Neuronal stem cell (in vitro differentiated cells): Measurements from ENCODE around the gene MEGF6.

Experiments
- DNase-seq: peaks from one replicate; pipeline ENCODE4 v3.0.0-alpha.2; 2013; ENCODE audit warnings: low spot score
- H2AFZ ChIP-seq: one replicate; pipeline ENCODE4 v1.6.1; 2013; ENCODE audit warnings: mild to moderate bottlenecking, low read length, inconsistent platforms
- H2AK5ac ChIP-seq: 2 replicates; pipeline ENCODE4 v1.6.1; 2013; ENCODE audit warnings: low read depth, mild to moderate bottlenecking, inconsistent platforms, low read length, moderate library complexity, mixed read lengths
- H2BK120ac ChIP-seq: 2 replicates; pipeline ENCODE4 v1.6.1; 2013; ENCODE audit warnings: low read depth, mild to moderate bottlenecking, inconsistent platforms, low read length, moderate library complexity, mixed read lengths
- H2BK12ac ChIP-seq: one replicate; pipeline ENCODE4 v1.6.1; 2013; ENCODE audit warnings: low read length, inconsistent platforms
- H2BK15ac ChIP-seq: 2 replicates; pipeline ENCODE4 v1.6.1; 2013; ENCODE audit warnings: mild to moderate bottlenecking, low read length, inconsistent platforms, mixed read lengths
- H2BK5ac ChIP-seq: one replicate; pipeline ENCODE4 v1.6.1; 2013; ENCODE audit warnings: inconsistent platforms, mild to moderate bottlenecking, low read length, moderate library complexity
- H3K14ac ChIP-seq: one replicate; pipeline ENCODE4 v1.6.1; 2013; ENCODE audit warnings: low read length, inconsistent platforms
- H3K18ac ChIP-seq: 2 replicates; pipeline ENCODE4 v1.6.1; 2013; ENCODE audit warnings: low read length, inconsistent platforms
- H3K23ac ChIP-seq: 2 replicates; pipeline ENCODE4 v1.6.1; 2013; ENCODE audit warnings: low read depth, mild to moderate bottlenecking, mixed read lengths, low read length, inconsistent platforms; ENCODE audit not compliant: poor library complexity
- H3K27ac ChIP-seq: replicated peaks from 3 replicates; pipeline ENCODE4 v1.5.1; 2013; ENCODE audit warnings: low read length, inconsistent platforms
- H3K27me3 ChIP-seq, 3 experiments: 2 replicates each; pipeline ENCODE4 v1.6.1; 2013; ENCODE audit warnings: low read length in 3 of 3, mild to moderate bottlenecking in 2 of 3, inconsistent platforms in 1 of 3, low read depth in 1 of 3, mixed read lengths in 1 of 3, moderate library complexity in 1 of 3; ENCODE audit not compliant: control insufficient read depth in 3 of 3, insufficient read depth in 3 of 3
- H3K36me3 ChIP-seq, 2 donors: replicated peaks in 1 of 2; 2 replicates each; pipeline ENCODE4 v1.6.1; 2013; ENCODE audit warnings: low read length in 2 of 2; ENCODE audit not compliant: control insufficient read depth in 2 of 2, insufficient read depth in 2 of 2
- H3K4ac ChIP-seq: 2 replicates; pipeline ENCODE4 v1.6.1; 2013; ENCODE audit warnings: inconsistent platforms, mild to moderate bottlenecking, low read length, moderate library complexity
- H3K4me1 ChIP-seq, 2 donors: 1 replicate in 1 of 2; 2 replicates in 1 of 2; pipeline ENCODE4 v1.6.1; 2013; ENCODE audit warnings: low read length in 2 of 2, low read depth in 1 of 2; ENCODE audit not compliant: control insufficient read depth in 2 of 2, insufficient read depth in 1 of 2
- H3K4me2 ChIP-seq: one replicate; pipeline ENCODE4 v1.6.1; 2013; ENCODE audit warnings: mild to moderate bottlenecking, low read length, inconsistent platforms; ENCODE audit not compliant: insufficient read depth, poor library complexity, severe bottlenecking
- H3K4me3 ChIP-seq, 2 donors: 2 replicates each; pipeline ENCODE4 v1.5.1; 2013; ENCODE audit warnings: low read length in 2 of 2, mild to moderate bottlenecking in 2 of 2, inconsistent platforms in 1 of 2, moderate library complexity in 1 of 2
- H3K79me1 ChIP-seq: one replicate; pipeline ENCODE4 v1.6.1; 2013; ENCODE audit warnings: low read depth, mild to moderate bottlenecking, inconsistent platforms, low read length, moderate library complexity
- H3K9ac ChIP-seq: one replicate; pipeline ENCODE4 v1.6.1; 2013; ENCODE audit warnings: mild to moderate bottlenecking, low read depth, low read length, inconsistent platforms; ENCODE audit not compliant: poor library complexity
- H3K9me3 ChIP-seq, 2 donors: replicated peaks in 1 of 2; 2 replicates each; pipeline versions ENCODE3 to v1.6.1; 2013; ENCODE audit warnings: low read length in 2 of 2, mild to moderate bottlenecking in 2 of 2, inconsistent platforms in 1 of 2, low read depth in 1 of 2, mixed read lengths in 1 of 2, moderate library complexity in 1 of 2; ENCODE audit not compliant: control insufficient read depth in 2 of 2, insufficient read depth in 1 of 2
- H4K8ac ChIP-seq: one replicate; pipeline ENCODE4 v1.6.1; 2013; ENCODE audit warnings: low read depth, mild to moderate bottlenecking, inconsistent platforms, low read length, moderate library complexity
- H4K91ac ChIP-seq: one replicate; pipeline ENCODE4 v1.6.1; 2013; ENCODE audit warnings: low read length, low read depth, mild to moderate bottlenecking, inconsistent platforms; ENCODE audit not compliant: poor library complexity
- WGBS, 2 donors: extraction: QIAGEN DNeasy Blood & Tissue Kit; methylation state at CpG; one replicate each; pipeline ENCODE4 v1.1.7; 2013; ENCODE audit warnings: missing lambda C conversion rate in 2 of 2, mixed read lengths in 1 of 2; ENCODE audit not compliant: insufficient read length in 2 of 2, insufficient replicate concordance in 1 of 2; ENCODE audit errors: extremely low coverage in 2 of 2; 5-methylcytosine and 5-hydroxymethylcytosine counted together

MEGF6 gene

DNA sequence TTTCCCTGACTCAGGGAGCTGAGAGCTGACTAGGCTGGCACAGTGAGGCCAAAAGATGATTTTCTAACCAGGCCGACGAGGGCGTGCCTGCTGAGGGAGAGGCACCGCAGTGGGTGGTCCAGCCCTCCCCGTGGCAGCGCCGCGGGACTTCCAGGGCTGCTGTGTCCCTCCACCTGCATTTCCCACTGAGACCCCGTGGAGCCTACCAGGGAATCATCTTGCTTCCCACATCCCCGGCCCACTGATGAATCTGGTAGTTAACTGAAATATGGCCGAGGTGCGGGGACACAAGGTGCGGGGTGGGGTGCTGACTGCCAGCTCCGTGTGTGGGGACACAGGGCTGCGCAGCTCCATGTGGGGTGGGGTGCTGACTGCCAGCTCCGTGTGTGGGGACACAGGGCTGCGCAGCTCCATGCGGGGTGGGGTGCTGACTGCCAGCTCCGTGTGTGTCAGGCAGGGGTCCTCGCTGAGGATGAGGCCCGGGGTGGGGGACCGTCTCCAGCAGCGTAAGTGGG, 28.1 kb upstream of the MEGF6 start:
- H3K4me1 ChIP-seq, result peaks cover 0 to 3% of the 10 kb centered on the region in 2 donors
- no CpG with 5 or more reads among the region's 23 CpGs for WGBS, 2 donors
- no peak overlapping the region for H2AK5ac ChIP-seq
- H3K23ac ChIP-seq, result peak overlapping the region; percentile 18
- no peaks in the 10 kb centered on the region for H3K27me3 ChIP-seq
- H3K27ac ChIP-seq, result no peak overlapping the region
- no peak overlapping the region for H4K8ac ChIP-seq
- H2BK120ac ChIP-seq, result no peak overlapping the region
- H3K4me2 ChIP-seq, result peak overlapping the region; percentile 3
- peak overlapping the region; percentile 56 for H3K9ac ChIP-seq
- no peak overlapping the region for H2BK15ac ChIP-seq
- no peaks in the 10 kb centered on the region for H3K9me3 ChIP-seq
- no peak for DNase-seq
- H3K18ac ChIP-seq, result no peak overlapping the region
- no peak overlapping the region for H3K4me3 ChIP-seq
- peaks cover 22 to 62% of the 10 kb centered on the region in 2 donors for H3K36me3 ChIP-seq
- H2BK12ac ChIP-seq, result peak overlapping the region; percentile 14
- no peak overlapping the region for H3K4ac ChIP-seq
- H4K91ac ChIP-seq, result no peak overlapping the region
- no peak overlapping the region for H2BK5ac ChIP-seq
- H3K14ac ChIP-seq, result no peak overlapping the region
- H3K79me1 ChIP-seq, result no peaks in the 10 kb centered on the region
- H2AFZ ChIP-seq, result no peak overlapping the region

DNA sequence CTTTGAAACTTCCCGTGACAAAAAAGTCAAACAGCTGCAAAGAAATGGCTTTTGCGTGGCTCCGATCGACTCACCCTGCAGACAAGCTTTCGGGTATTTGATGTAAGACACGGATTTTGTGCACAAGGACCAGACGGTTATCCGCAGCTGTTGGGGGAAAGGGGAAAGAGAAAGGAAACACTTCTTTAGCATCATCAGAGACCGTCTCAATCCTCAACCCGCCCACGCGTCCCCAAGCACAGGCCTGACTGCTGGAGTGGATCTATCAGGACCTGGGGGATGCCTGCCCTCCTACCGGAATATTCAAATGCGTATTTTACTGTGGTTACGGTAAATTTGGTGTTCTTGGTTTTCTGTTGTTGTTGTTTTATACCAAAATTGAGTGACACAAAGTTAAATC, 27.4 kb upstream of the MEGF6 start:
- no CpG with 5 or more reads among the region's 15 CpGs for WGBS, 2 donors
- H3K36me3 ChIP-seq, result peaks cover 22 to 68% of the 10 kb centered on the region in 2 donors

DNA sequence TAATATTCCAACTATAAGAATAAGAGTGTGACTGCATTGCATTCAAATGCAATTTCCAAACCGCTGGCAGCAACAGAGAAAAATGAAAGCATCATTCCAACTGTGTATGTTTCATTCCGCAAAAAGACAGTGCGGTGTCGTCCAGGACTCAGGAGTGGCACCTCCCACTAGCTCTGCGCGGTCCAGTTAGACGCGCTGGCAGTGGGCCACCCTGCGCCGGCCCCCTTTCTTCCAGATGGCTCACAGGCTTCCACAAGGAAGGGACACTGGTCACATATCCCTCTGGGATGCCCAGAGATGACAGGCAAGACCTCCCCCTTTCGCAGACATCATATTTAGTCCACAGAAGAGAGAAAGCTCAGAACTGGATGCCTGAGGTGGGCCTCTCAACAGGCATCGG, 26.7 kb upstream of the MEGF6 start:
- no CpG with 5 or more reads among the region's 12 CpGs for WGBS, 2 donors
- Histone ChIP-seq H3K4me2 (no peak overlapping the region), H3K23ac (no peak overlapping the region), H3K18ac (no peak overlapping the region), H4K8ac (no peak overlapping the region), H3K4me3 (no peak overlapping the region), H2AFZ (no peak overlapping the region), H2BK12ac (no peak overlapping the region), H3K9ac (no peak overlapping the region), H3K27me3 (no peaks in the 10 kb centered on the region), H3K36me3 (peaks cover 21 to 73% of the 10 kb centered on the region in 2 donors), H2BK120ac (no peak overlapping the region), H3K27ac (no peak overlapping the region), H2AK5ac (no peak overlapping the region), H3K4ac (no peak overlapping the region), H4K91ac (no peak overlapping the region), H3K4me1 (no peaks in the 10 kb centered on the region), H3K14ac (no peak overlapping the region), H3K79me1 (no peaks in the 10 kb centered on the region), H2BK5ac (no peak overlapping the region), H3K9me3 (no peaks in the 10 kb centered on the region), H2BK15ac (no peak overlapping the region)
- DNase-seq, result no peak

More for the DNA sequence above, 27.4 kb upstream of the MEGF6 start:
- Histone ChIP-seq H3K27me3 (no peaks in the 10 kb centered on the region), H3K18ac (no peak overlapping the region), H2BK5ac (no peak overlapping the region), H2AFZ (no peak overlapping the region), H3K14ac (no peak overlapping the region), H4K91ac (no peak overlapping the region), H3K23ac (no peak overlapping the region), H3K27ac (no peak overlapping the region), H3K9me3 (no peaks in the 10 kb centered on the region), H3K4me1 (peaks cover 0 to 3% of the 10 kb centered on the region in 2 donors), H3K9ac (no peak overlapping the region), H3K4ac (no peak overlapping the region), H2BK120ac (no peak overlapping the region), H3K79me1 (no peaks in the 10 kb centered on the region), H2BK15ac (no peak overlapping the region), H2AK5ac (no peak overlapping the region), H4K8ac (no peak overlapping the region), H3K4me3 (no peak overlapping the region), H2BK12ac (no peak overlapping the region), H3K4me2 (no peak overlapping the region)
- DNase-seq, result no peak

DNA sequence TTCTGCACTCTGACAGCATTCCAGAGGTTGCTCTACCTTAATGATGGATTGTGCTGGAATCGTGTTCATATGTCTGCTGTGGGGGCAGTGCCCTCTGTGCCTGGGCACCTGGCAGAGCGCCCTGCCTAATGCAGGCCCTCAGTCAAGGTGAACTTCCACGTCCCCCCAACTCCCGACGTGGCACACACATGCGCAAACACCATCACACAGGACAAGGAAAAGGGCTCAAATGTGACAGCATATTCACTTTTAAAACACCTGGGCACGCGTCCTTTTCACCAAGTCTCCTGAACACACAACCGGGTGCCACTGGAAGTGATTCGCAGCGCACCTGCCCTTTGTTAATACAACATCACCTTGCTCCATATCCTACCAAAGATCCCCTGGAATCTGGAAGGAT, 25.2 kb upstream of the MEGF6 start:
- no peak overlapping the region for H3K4me3 ChIP-seq
- H2BK5ac ChIP-seq, result no peak overlapping the region
- no peaks in the 10 kb centered on the region for H3K79me1 ChIP-seq
- H3K14ac ChIP-seq, result no peak overlapping the region
- H2BK15ac ChIP-seq, result no peak overlapping the region
- no peaks in the 10 kb centered on the region for H3K9me3 ChIP-seq
- peaks cover 21 to 79% of the 10 kb centered on the region in 2 donors for H3K36me3 ChIP-seq
- no peak for DNase-seq
- no peak overlapping the region for H4K91ac ChIP-seq
- no peak overlapping the region for H2AFZ ChIP-seq
- peak overlapping the region; percentile 11 for H3K23ac ChIP-seq
- no peak overlapping the region for H2AK5ac ChIP-seq
- no peak overlapping the region for H2BK12ac ChIP-seq
- H3K27ac ChIP-seq, result no peak overlapping the region
- H3K18ac ChIP-seq, result no peak overlapping the region
- H4K8ac ChIP-seq, result no peak overlapping the region
- H3K9ac ChIP-seq, result no peak overlapping the region
- no peak overlapping the region for H3K4ac ChIP-seq
- H3K4me1 ChIP-seq, result peaks cover 0 to 7% of the 10 kb centered on the region in 2 donors
- no peak overlapping the region for H3K4me2 ChIP-seq
- H3K27me3 ChIP-seq, result no peaks in the 10 kb centered on the region
- H2BK120ac ChIP-seq, result no peak overlapping the region
- WGBS, 2 donors, result no CpG with 5 or more reads among the region's 11 CpGs
